Progenitor cell of endocrine pancreas (in vitro differentiated cells): Measurements from ENCODE around the gene NDUFS7. TPM values are rescaled to one million over a fixed set of nuclear protein-coding genes. Genes with fewer than 3 reads are reported as not detected.

Experiments used
- DNase-seq: peaks from one replicate; pipeline ENCODE4 v3.0.0; 2021; ENCODE audit warnings: low spot score; ENCODE audit not compliant: unreplicated experiment
- H3K27ac Mint-ChIP-seq: 2 replicates; pipeline ENCODE4 v1.8.0; 2021; ENCODE audit warnings: mild to moderate bottlenecking, moderate library complexity, mixed read lengths
- H3K27me3 Mint-ChIP-seq: 2 replicates; pipeline ENCODE4 v1.8.0; 2021; ENCODE audit warnings: mixed read lengths
- H3K36me3 Mint-ChIP-seq: 2 replicates; pipeline ENCODE4 v1.8.0; 2022; ENCODE audit warnings: mixed read lengths; ENCODE audit not compliant: insufficient read depth
- H3K4me1 Mint-ChIP-seq: 2 replicates; pipeline ENCODE4 v1.8.0; 2021; ENCODE audit warnings: low read depth, mixed read lengths
- H3K4me3 Mint-ChIP-seq: 2 replicates; pipeline ENCODE4 v1.8.0; 2021; ENCODE audit warnings: low read depth, mild to moderate bottlenecking, moderate library complexity, mixed read lengths
- H3K9me3 Mint-ChIP-seq: 2 replicates; pipeline ENCODE4 v1.8.0; 2021; ENCODE audit warnings: low read depth, mixed read lengths
- total RNA-seq: library from RNA; stranded (reverse); gene quantifications from 2 replicates; pipeline ENCODE4 v1.2.1, GENCODE V29; 2021
- TF ChIP-seq, protein P1 (sequence below): fragments of 200-600 bp; sonication (generic); IDR thresholded peaks from one replicate; pipeline ENCODE4 v1.5.0; 2021; ENCODE audit warnings: antibody characterized with exemption, mild to moderate bottlenecking; ENCODE audit not compliant: unreplicated experiment

The NDUFS7 gene
- total RNA-seq, 1 donor from 2014 or later, result 62.4 TPM

DNA sequence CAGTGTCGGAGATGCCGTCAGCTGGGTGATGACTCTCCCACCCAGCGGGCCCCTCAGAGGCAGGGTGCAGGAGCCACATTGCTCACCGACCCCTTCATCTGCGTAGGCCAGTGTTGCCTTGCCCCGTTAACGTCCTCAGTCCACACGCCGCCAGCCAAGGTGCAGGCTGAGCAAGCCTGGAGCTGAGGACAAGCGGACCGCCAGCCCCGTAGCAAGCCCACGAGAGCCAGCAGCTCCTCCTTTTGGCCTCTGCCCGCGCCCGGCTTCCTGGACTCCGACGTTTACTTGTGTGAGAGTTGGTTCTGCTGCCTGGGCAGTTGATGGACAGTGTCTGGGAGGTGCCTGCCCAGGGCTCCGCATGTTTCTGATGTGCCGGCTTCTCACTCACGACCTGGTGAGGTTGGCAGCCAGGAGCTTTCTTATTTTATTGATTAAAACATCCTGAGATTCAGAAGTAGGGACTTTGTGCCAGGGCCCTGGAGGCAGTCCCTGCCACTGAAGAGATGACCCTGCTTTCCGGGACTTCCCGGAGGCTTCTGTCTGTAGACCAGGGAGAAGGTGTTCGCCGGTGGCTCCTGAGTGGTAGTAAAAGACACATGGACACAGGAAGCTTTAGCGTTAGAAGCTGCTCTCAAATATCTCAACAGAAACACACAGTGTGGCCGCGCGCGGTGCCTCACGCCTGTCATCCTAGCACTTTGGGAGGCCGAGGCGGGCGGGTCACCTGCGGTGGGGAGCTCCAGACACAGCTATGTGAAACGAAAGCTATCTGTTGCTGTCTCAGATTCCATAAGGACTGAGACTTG, 29.5 kb downstream of the NDUFS7 start:
- Mint-ChIP-seq H3K27me3 (no peaks in the 10 kb centered on the region), H3K36me3 (peaks cover 8% of the 10 kb centered on the region), H3K27ac (peak overlapping the region; percentile 84), H3K4me3 (no peak overlapping the region), H3K4me1 (peaks cover 49% of the 10 kb centered on the region), H3K9me3 (no peaks in the 10 kb centered on the region)
- TF ChIP-seq, protein P1, sequence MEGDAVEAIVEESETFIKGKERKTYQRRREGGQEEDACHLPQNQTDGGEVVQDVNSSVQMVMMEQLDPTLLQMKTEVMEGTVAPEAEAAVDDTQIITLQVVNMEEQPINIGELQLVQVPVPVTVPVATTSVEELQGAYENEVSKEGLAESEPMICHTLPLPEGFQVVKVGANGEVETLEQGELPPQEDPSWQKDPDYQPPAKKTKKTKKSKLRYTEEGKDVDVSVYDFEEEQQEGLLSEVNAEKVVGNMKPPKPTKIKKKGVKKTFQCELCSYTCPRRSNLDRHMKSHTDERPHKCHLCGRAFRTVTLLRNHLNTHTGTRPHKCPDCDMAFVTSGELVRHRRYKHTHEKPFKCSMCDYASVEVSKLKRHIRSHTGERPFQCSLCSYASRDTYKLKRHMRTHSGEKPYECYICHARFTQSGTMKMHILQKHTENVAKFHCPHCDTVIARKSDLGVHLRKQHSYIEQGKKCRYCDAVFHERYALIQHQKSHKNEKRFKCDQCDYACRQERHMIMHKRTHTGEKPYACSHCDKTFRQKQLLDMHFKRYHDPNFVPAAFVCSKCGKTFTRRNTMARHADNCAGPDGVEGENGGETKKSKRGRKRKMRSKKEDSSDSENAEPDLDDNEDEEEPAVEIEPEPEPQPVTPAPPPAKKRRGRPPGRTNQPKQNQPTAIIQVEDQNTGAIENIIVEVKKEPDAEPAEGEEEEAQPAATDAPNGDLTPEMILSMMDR, result no peak
- no peak for DNase-seq

- H3K4me1 Mint-ChIP-seq, result peaks cover 31% of the 10 kb centered on the region
- H3K9me3 Mint-ChIP-seq, result no peaks in the 10 kb centered on the region
- TF ChIP-seq, protein P1, result no peak
- peak overlapping the region; percentile 99 for H3K27ac Mint-ChIP-seq
- peaks cover 11% of the 10 kb centered on the region for H3K36me3 Mint-ChIP-seq
- no peaks in the 10 kb centered on the region for H3K27me3 Mint-ChIP-seq
- peak overlapping the region; percentile 64 for H3K4me3 Mint-ChIP-seq
- DNase-seq, result no peak
Measured at GRCh38 chr19:1416014-1416841, 32.5 kb downstream of the NDUFS7 start.

GRCh38 chr19:1417145-1417544, 33.4 kb downstream of the NDUFS7 start:
- TF ChIP-seq, protein P1, result no peak
- Mint-ChIP-seq H3K36me3 (peaks cover 11% of the 10 kb centered on the region), H3K4me1 (peaks cover 31% of the 10 kb centered on the region), H3K9me3 (no peaks in the 10 kb centered on the region), H3K27ac (peak overlapping the region; percentile 10), H3K27me3 (no peaks in the 10 kb centered on the region), H3K4me3 (no peak overlapping the region)
- DNase-seq, result no peak

DNA sequence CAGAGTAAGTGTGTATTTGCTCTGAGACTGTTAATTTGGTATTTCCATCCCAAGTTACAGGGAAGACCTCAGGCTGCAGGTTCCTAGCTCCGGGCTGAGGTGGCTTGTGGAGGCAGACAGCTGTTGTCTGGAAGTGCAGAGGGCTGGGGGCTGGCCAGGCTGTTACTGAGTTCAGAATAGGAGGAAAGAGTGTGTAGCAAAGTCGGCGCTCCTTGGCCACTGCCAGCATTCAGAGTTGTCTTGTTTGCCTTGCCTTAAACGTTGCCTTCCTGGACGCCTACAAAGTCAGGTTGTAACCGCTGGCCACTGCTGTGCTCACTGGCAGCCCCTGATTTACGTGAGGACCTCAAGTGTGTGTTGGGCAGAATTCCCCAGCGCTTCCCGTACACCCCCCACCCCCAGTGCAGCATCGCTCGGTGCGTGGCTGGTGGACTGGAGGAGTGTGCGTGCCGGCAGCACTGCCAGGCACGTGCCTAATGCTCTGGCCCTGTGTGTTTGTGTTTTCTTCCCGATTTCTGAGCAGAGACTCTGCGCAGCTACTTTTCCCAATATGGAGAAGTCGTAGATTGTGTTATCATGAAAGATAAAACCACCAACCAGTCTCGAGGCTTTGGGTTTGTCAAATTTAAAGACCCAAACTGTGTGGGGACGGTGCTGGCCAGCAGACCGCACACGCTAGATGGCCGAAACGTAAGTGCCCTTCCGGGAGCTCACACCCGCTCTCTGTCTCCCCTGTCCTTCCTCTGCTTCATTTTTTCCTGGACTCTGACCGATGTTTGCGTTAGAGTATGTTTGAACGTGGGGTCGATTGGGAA, 34.2 kb downstream of the NDUFS7 start:
- H3K4me3 Mint-ChIP-seq, result peak overlapping the region; percentile 11
- peaks cover 31% of the 10 kb centered on the region for H3K4me1 Mint-ChIP-seq
- peaks cover 16% of the 10 kb centered on the region for H3K36me3 Mint-ChIP-seq
- no peaks in the 10 kb centered on the region for H3K27me3 Mint-ChIP-seq
- DNase-seq, result no peak
- TF ChIP-seq, protein P1, result no peak
- H3K27ac Mint-ChIP-seq, result peak overlapping the region; percentile 67
- no peaks in the 10 kb centered on the region for H3K9me3 Mint-ChIP-seq

DNA sequence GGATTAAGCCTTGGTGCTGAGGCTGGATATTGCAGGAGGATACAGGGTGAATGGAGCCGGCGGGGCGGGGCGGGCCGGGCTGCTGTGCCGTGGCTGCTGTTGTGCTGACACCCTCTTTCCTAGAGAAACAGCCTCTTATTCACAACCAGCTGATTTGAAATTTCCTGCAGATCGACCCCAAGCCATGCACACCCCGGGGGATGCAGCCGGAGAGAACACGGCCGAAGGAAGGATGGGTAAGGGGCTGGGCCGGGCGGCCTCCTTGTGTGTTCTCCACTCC, 34.7 kb downstream of the NDUFS7 start:
- Mint-ChIP-seq H3K36me3 (peaks cover 20% of the 10 kb centered on the region), H3K4me1 (peaks cover 34% of the 10 kb centered on the region), H3K9me3 (no peaks in the 10 kb centered on the region), H3K27ac (peak overlapping the region; percentile 67), H3K4me3 (no peak overlapping the region), H3K27me3 (no peaks in the 10 kb centered on the region)
- TF ChIP-seq, protein P1, result no peak
- no peak for DNase-seq
